CD8-positive, alpha-beta memory T cell (primary cell): Measurements from ENCODE around the gene RASGRF1. TPM values are rescaled to one million over a fixed set of nuclear protein-coding genes. Genes with fewer than 3 reads are reported as not detected.

ENCODE experiments used
- CTCF ChIA-PET: fragments of 350-600 bp; sonication (Branson Sonifier 250); formaldehyde crosslinking; loops from one replicate; lab custom pipeline; 2021; ENCODE audit warnings: antibody characterized with exemption; lab: Charles Lee
- POLR2A ChIA-PET: fragments of 350-600 bp; sonication (Branson Sonifier 250); formaldehyde crosslinking; loops from one replicate; lab custom pipeline; 2021; ENCODE audit warnings: antibody characterized with exemption; lab: Charles Lee
- DNase-seq, 5 donors: peaks; one replicate each; pipeline versions ENCODE4 v3.0.0 to v3.0.0-alpha.2; 2020 to 2022; ENCODE audit warnings: mixed read lengths in 1 of 5
- H3K27ac ChIP-seq: one replicate; pipeline ENCODE4 v1.7.0; 2013; ENCODE audit warnings: low read depth, mild to moderate bottlenecking, low read length, moderate library complexity
- H3K27me3 ChIP-seq: 2 replicates; pipeline ENCODE4 v1.7.0; 2013; ENCODE audit warnings: low read length, mild to moderate bottlenecking; ENCODE audit not compliant: insufficient read depth, poor library complexity, severe bottlenecking
- H3K36me3 ChIP-seq: 2 replicates; pipeline ENCODE4 v1.7.0; 2013; ENCODE audit warnings: mild to moderate bottlenecking, low read length, moderate library complexity; ENCODE audit not compliant: insufficient read depth
- H3K4me1 ChIP-seq: 2 replicates; pipeline ENCODE4 v1.7.0; 2013; ENCODE audit warnings: mild to moderate bottlenecking, low read length, moderate library complexity; ENCODE audit not compliant: insufficient read depth
- H3K4me3 ChIP-seq: 2 replicates; pipeline ENCODE4 v1.7.0; 2013; ENCODE audit warnings: mild to moderate bottlenecking, low read length
- H3K9me3 ChIP-seq: 2 replicates; pipeline ENCODE4 v1.7.0; 2013; ENCODE audit warnings: mild to moderate bottlenecking, low read length
- H3K27ac Mint-ChIP-seq, 8 donors: one replicate each; pipeline ENCODE4 v1.8.0; 2020 to 2021; ENCODE audit warnings: mixed read lengths in 8 of 8, mild to moderate bottlenecking in 6 of 8, inconsistent platforms in 3 of 8, moderate library complexity in 3 of 8
- H3K27me3 Mint-ChIP-seq, 2 donors: one replicate each; pipeline ENCODE4 v1.8.0; 2020 to 2021; ENCODE audit warnings: mixed read lengths in 2 of 2, mild to moderate bottlenecking in 1 of 2, moderate library complexity in 1 of 2
- H3K36me3 Mint-ChIP-seq, 3 donors: one replicate each; pipeline ENCODE4 v1.8.0; 2020 to 2021; ENCODE audit warnings: mixed read lengths in 3 of 3, inconsistent platforms in 1 of 3, mild to moderate bottlenecking in 1 of 3
- H3K4me1 Mint-ChIP-seq, 3 donors: one replicate each; pipeline ENCODE4 v1.8.0; 2020 to 2021; ENCODE audit warnings: mixed read lengths in 3 of 3, inconsistent platforms in 1 of 3, mild to moderate bottlenecking in 1 of 3
- H3K4me3 Mint-ChIP-seq, 7 donors: one replicate each; pipeline ENCODE4 v1.8.0; 2020 to 2021; ENCODE audit warnings: mixed read lengths in 7 of 7, mild to moderate bottlenecking in 6 of 7, moderate library complexity in 4 of 7, inconsistent platforms in 2 of 7
- H3K9me3 Mint-ChIP-seq, 5 donors: one replicate each; pipeline ENCODE4 v1.8.0; 2020 to 2022; ENCODE audit warnings: mixed read lengths in 5 of 5, mild to moderate bottlenecking in 3 of 5, moderate library complexity in 2 of 5, inconsistent platforms in 1 of 5
- polyA plus RNA-seq: library from polyadenylated mRNA; unstranded; fragments of 300-500 nt; fragmentation: Illumina TruSeq; gene quantifications from one replicate; pipeline ENCODE4 v1.2.3, GENCODE V29; 2021
- total RNA-seq, 2 experiments: library from RNA; stranded (reverse); gene quantifications; one replicate each; pipeline ENCODE4 v1.2.3, GENCODE V29; 2021

The RASGRF1 gene
- total and polyA plus RNA-seq, 3 experiments from 2014 or later, result not detected

DNA sequence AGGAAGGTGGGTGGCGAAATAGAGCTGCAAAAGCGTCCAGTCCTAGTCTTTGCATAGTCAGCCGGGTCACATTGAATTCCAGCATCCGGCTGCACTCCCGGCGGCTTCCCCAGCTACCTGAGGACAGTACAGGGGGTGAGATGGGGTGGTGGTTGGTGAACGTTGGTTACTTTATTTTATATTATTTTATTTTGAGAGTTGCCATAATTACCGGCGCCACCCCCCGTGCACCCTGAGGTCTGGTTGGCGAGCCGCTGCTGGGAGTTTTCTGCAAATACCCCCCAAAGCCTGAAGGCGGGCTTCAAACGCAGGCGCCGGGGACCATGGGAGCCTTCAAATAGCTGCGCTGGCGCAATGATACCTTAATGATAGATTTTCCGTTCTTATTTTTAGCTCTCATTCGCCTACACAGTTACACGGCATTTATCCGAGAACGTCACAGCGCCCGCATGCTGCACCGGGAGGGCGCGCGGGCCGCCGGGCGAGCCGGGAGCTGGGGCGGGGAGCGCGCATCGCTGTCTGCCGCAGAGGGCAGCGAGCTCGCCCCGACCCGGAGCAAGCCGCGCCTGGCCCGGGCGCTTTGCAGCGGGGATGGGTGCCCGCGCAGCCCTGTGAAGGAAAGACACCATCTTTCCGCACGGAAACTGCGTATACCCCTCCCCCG lies 756 bp upstream of the RASGRF1 start:
- Histone ChIP-seq H3K4me1 (no peaks in the 10 kb centered on the region), H3K4me3 (no peak overlapping the region), H3K27me3 (peaks cover 11% of the 10 kb centered on the region), H3K9me3 (no peaks in the 10 kb centered on the region), H3K27ac (no peak overlapping the region), H3K36me3 (no peaks in the 10 kb centered on the region)
- Mint-ChIP-seq H3K36me3 (no peaks in the 10 kb centered on the region), H3K4me1 (peaks cover 0 to 13% (median 0%) of the 10 kb centered on the region in 3 donors), H3K9me3 (peaks cover 0 to 3% (median 0%) of the 10 kb centered on the region in 5 donors), H3K4me3 (peak overlapping the region in 2 of 7 donors; percentile 6 to 51), H3K27ac (no peak overlapping the region), H3K27me3 (peaks cover 29 to 68% of the 10 kb centered on the region in 2 donors)
- DNase-seq, result no peak
- POLR2A ChIA-PET, result no interaction called here
- CTCF ChIA-PET, result no interaction called here

- POLR2A ChIA-PET, result no interaction called here
- Mint-ChIP-seq H3K4me1 (peaks cover 0 to 13% (median 0%) of the 10 kb centered on the region in 3 donors), H3K4me3 (no peak overlapping the region), H3K27ac (no peak overlapping the region), H3K27me3 (peaks cover 33 to 66% of the 10 kb centered on the region in 2 donors), H3K9me3 (peaks cover 0 to 3% (median 0%) of the 10 kb centered on the region in 5 donors), H3K36me3 (no peaks in the 10 kb centered on the region)
- Histone ChIP-seq H3K9me3 (no peaks in the 10 kb centered on the region), H3K36me3 (no peaks in the 10 kb centered on the region), H3K27me3 (peaks cover 11% of the 10 kb centered on the region), H3K4me1 (no peaks in the 10 kb centered on the region), H3K4me3 (no peak overlapping the region), H3K27ac (no peak overlapping the region)
- CTCF ChIA-PET, result no interaction called here
- DNase-seq, result no peak
Measured at GRCh38 chr15:79089890-79090486, 592 bp downstream of the RASGRF1 start.

DNA sequence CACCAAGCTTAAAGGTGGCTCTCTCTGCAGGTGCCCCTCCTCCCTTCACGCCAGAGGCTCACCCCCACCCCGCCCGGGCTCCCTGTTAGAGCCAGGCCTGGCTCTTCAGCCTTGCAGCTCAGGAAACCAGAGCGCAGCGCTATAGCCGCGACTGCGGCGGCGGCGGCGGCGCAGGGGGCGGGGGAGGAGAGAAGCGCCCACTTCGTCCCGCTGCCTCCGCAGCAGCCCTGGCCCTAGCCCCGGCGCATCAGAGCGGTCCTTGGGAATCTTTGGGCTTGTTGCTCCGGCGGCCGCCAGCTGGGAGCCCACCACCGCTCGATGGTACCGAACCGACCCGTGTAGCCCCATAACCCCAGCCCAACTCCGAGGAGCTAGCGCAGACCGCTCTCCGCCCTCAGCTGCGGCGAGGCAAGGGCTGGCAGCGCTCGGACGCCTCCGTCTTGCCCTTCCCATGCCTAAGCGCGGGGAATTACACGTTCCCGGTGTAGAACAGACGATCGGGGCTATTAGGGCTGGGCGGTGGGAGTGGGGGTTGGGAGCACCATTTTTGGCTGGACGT lies 1.2 kb downstream of the RASGRF1 start:
- H3K27ac ChIP-seq, result no peak overlapping the region
- peaks cover 0 to 3% (median 0%) of the 10 kb centered on the region in 5 donors for H3K9me3 Mint-ChIP-seq
- no peak overlapping the region for H3K4me3 ChIP-seq
- no peaks in the 10 kb centered on the region for H3K36me3 Mint-ChIP-seq
- ChIA-PET CTCF (no interaction called here), POLR2A (no interaction called here)
- no peaks in the 10 kb centered on the region for H3K36me3 ChIP-seq
- no peaks in the 10 kb centered on the region for H3K4me1 ChIP-seq
- peaks cover 30 to 65% of the 10 kb centered on the region in 2 donors for H3K27me3 Mint-ChIP-seq
- no peak overlapping the region for H3K27ac Mint-ChIP-seq
- no peaks in the 10 kb centered on the region for H3K9me3 ChIP-seq
- H3K4me1 Mint-ChIP-seq, result peaks cover 0 to 13% (median 0%) of the 10 kb centered on the region in 3 donors
- H3K27me3 ChIP-seq, result peaks cover 11% of the 10 kb centered on the region
- no peak overlapping the region for H3K4me3 Mint-ChIP-seq
- no peak for DNase-seq

DNA sequence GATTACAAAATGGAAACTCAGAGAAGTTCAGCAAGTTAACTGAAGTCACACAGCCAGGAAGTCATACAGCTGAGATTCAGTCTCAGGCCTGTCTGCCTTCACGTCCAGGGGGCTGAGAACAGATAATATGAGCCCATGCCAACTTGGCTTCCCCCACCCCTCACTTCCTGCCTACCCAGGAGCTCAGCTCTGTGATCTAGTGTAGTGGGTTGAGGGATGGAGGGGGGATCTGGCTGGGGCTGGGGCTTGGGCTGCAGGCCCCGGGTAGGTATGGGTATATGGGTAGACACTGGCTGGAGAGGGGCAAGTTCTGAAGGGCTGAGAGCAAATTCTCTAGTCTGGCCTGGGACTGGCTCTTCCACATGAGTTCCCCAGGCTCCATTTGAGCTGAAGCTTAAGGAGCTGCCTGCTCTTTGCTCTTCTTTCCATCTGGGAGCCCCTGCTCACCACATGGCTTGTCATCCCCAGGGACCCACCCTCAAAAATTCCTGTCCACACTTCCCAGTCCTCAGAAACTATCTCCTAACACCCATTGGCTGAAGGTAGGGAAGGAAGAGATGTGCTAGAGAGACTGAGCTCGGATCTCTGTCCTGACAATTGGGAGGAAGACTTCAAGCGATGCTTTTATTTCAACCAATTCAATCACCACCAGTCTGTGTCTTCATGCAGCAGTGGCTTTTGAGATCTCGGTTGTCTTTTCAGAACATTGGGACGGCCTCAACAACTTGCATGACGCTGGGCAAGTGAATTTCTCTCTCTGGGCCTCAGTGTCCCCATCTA lies 2.0 kb downstream of the RASGRF1 start:
- no peak overlapping the region for H3K4me3 ChIP-seq
- H3K9me3 ChIP-seq, result no peaks in the 10 kb centered on the region
- no peak for DNase-seq
- POLR2A ChIA-PET, result no interaction called here
- H3K4me1 Mint-ChIP-seq, result peaks cover 0 to 13% (median 0%) of the 10 kb centered on the region in 3 donors
- no peaks in the 10 kb centered on the region for H3K36me3 Mint-ChIP-seq
- CTCF ChIA-PET, result no interaction called here
- no peaks in the 10 kb centered on the region for H3K36me3 ChIP-seq
- no peaks in the 10 kb centered on the region for H3K4me1 ChIP-seq
- no peak overlapping the region for H3K27ac Mint-ChIP-seq
- H3K9me3 Mint-ChIP-seq, result peaks cover 0 to 3% (median 0%) of the 10 kb centered on the region in 5 donors
- no peak overlapping the region for H3K27ac ChIP-seq
- peaks cover 26 to 65% of the 10 kb centered on the region in 2 donors for H3K27me3 Mint-ChIP-seq
- peaks cover 11% of the 10 kb centered on the region for H3K27me3 ChIP-seq
- no peak overlapping the region for H3K4me3 Mint-ChIP-seq

DNA sequence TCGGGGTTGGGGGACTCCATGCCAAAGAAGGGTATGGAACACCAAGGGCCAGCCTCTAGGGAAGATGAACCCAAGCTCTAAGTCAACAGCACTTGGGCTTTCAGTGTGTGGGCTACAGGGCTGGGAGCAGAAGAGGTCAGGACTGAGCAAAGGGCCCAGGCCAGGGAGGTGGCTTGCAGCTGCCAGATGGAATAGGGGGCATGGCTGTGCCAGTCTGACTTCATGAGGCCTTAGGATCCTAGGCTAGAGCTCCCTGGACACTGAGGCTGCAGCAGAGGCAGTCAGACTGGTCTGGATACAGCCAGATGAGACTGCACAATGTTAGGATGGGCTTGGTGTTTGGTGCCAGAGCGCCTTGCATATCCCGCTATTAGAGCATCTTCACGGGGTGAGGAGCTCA lies 3.8 kb downstream of the RASGRF1 start:
- POLR2A ChIA-PET, result no interaction called here

DNA sequence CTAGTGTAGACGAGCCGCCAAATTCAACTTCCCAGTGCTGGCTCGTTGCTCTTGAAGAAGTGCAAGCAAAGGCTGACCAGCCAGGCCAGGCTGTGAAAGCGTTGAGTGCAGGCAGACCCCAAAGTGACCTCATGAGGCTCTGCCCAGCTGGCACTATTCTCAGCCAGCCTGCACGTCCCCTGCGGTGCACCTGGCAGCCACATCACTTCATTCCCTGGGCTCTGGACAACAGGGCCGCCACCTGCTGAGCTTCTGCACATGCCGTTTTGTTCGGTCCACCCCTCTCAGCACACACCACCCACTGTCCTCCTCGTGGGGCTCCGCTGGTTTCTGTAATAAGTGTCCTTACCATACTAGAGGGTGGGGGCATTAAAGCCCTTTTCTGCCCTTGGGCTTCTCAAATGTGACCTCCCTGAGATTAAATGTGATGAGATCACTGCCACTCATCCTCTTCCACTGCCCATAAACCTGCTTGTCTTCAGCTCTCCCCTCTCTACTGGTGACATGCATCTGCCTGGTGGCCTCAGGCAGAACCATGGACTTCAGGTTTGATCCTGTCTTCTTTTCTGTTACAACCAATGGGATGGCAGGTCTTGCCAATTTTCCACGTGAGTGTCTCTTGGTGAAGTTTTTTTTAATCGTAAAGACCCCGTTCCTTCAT lies 6.1 kb downstream of the RASGRF1 start:
- H3K36me3 ChIP-seq, result no peaks in the 10 kb centered on the region
- no peak overlapping the region for H3K4me3 ChIP-seq
- H3K27me3 ChIP-seq, result peaks cover 3% of the 10 kb centered on the region
- H3K27ac Mint-ChIP-seq, result no peak overlapping the region
- peaks cover 23 to 44% of the 10 kb centered on the region in 2 donors for H3K27me3 Mint-ChIP-seq
- ChIA-PET CTCF (no interaction called here), POLR2A (no interaction called here)
- no peak overlapping the region for H3K4me3 Mint-ChIP-seq
- no peak overlapping the region for H3K27ac ChIP-seq
- H3K9me3 ChIP-seq, result no peaks in the 10 kb centered on the region
- no peaks in the 10 kb centered on the region for H3K36me3 Mint-ChIP-seq
- no peaks in the 10 kb centered on the region for H3K4me1 Mint-ChIP-seq
- DNase-seq, result no peak
- no peaks in the 10 kb centered on the region for H3K9me3 Mint-ChIP-seq
- H3K4me1 ChIP-seq, result no peaks in the 10 kb centered on the region

More for the DNA sequence above, 3.8 kb downstream of the RASGRF1 start:
- H3K27me3 ChIP-seq, result peaks cover 3% of the 10 kb centered on the region
- H3K9me3 Mint-ChIP-seq, result no peaks in the 10 kb centered on the region
- H3K4me1 Mint-ChIP-seq, result peaks cover 0 to 2% (median 0%) of the 10 kb centered on the region in 3 donors
- no peaks in the 10 kb centered on the region for H3K9me3 ChIP-seq
- H3K4me1 ChIP-seq, result no peaks in the 10 kb centered on the region
- H3K27ac Mint-ChIP-seq, result no peak overlapping the region
- no peak for DNase-seq
- H3K4me3 ChIP-seq, result no peak overlapping the region
- H3K27ac ChIP-seq, result no peak overlapping the region
- H3K36me3 Mint-ChIP-seq, result no peaks in the 10 kb centered on the region
- CTCF ChIA-PET, result no interaction called here
- no peak overlapping the region for H3K4me3 Mint-ChIP-seq
- no peaks in the 10 kb centered on the region for H3K36me3 ChIP-seq
- peaks cover 21 to 52% of the 10 kb centered on the region in 2 donors for H3K27me3 Mint-ChIP-seq

GRCh38 chr15:79083154-79083553 lies 7.4 kb downstream of the RASGRF1 start:
- no peaks in the 10 kb centered on the region for H3K36me3 Mint-ChIP-seq
- POLR2A ChIA-PET, result no interaction called here
- CTCF ChIA-PET, result no interaction called here
- Histone ChIP-seq H3K4me3 (no peak overlapping the region), H3K27ac (no peak overlapping the region), H3K27me3 (no peaks in the 10 kb centered on the region), H3K4me1 (no peaks in the 10 kb centered on the region), H3K9me3 (no peaks in the 10 kb centered on the region), H3K36me3 (no peaks in the 10 kb centered on the region)
- no peaks in the 10 kb centered on the region for H3K9me3 Mint-ChIP-seq
- H3K27ac Mint-ChIP-seq, result no peak overlapping the region
- no peak overlapping the region for H3K4me3 Mint-ChIP-seq
- H3K27me3 Mint-ChIP-seq, result peaks cover 16 to 35% of the 10 kb centered on the region in 2 donors
- DNase-seq, result no peak
- no peaks in the 10 kb centered on the region for H3K4me1 Mint-ChIP-seq
